GM21786 (cell line): ENCODE measurements around the gene KRTAP19-4.
"Not testable (repeated sequence)": the region's sequence is repeated elsewhere in the genome, so short reads cannot be mapped to it uniquely, and the experiment has no call there.

Source experiments
- ATAC-seq: cut with Tn5 transposase; IDR thresholded peaks from one replicate; pipeline ENCODE4 v1.9.1; 2021; ENCODE audit not compliant: unreplicated experiment

KRTAP19-4 gene

GRCh38 chr21:30497065-30497464 lies at the start of gene KRTAP19-4:
KRTAP19-4 (minus strand) TSS chr21:30497165; CDS start chr21:30497110, 55 bp downstream.
- no peak for ATAC-seq

GRCh38 chr21:30541764-30542163 lies 44.8 kb upstream of the KRTAP19-4 start, which contains the start of gene KRTAP19-6:
KRTAP19-6 (minus strand) TSS chr21:30541864; CDS start chr21:30541833, 31 bp downstream.
- ATAC-seq, result no peak

- no peak for ATAC-seq
Measured at GRCh38 chr21:30518876-30519275, 21.9 kb upstream of the KRTAP19-4 start.

DNA sequence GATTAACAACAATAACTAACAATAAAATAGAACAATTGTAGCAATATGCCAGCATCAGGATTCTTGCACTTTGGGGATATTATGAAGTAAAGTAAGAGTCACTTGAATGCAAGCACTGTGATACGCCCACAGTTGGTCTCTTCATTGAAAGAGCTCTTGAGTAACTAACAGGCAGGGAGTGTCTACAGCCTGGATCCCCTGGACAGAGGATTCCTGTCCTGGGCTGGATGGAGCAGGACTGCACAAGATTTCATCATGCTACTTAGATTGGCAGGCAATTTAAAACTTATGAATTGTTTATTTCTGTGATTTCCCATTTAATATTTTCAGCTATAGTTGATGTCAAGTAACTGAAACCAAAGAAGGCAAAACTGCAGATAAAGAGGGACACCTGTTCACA lies 18.7 kb upstream of the KRTAP19-4 start:
- ATAC-seq, result no peak

DNA sequence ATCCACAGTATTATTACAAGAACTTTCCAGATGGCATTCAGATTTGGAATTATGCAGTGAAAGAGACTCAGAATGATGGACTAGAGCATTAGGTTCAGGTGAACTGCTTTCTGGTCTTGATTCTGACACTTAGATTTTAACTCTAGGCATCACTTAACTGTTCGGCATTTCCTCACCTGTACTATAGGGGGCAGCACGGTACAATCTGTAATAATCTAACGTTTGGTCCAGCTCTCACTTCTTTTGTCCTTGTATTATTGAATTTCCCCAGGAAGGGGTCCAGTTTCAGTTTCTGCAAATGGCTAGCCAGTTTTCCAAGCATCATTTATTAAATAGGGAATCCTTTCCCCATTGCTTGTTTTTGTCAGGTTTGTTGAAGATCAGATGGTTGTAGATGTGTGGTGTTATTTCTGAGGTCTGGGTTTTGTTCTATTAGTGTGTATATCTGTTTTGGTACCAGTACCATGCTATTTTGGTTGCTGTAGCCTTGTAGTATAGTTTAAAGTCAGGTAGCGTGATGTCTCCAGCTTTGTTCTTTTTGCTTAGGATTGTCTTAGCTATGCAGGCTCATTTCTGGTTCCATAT lies 8.7 kb upstream of the KRTAP19-4 start:
- ATAC-seq, result not testable (repeated sequence)

DNA sequence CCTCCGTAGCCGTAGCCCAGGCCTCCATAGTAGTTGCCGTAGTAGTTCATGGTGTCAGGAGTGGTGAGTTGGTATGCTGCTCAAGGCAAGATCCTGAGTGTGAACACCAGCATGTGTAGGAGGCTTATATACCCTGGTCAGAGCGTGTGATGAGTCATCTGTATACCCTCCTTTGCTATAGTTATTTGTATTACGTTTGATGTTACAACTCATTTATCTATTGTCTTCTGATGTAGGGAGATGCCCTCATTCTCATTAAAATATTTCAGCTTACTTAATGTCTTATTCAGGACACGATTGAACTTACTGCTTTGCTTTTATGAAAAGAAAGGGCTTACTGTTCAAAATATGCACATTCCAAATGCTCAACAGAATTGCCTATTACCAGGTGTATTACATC lies 5.1 kb upstream of the KRTAP19-4 start, which contains the start of gene KRTAP19-5:
Gene KRTAP19-5, minus strand, starts transcription at position 101 of the 400 bp plus-strand sequence. Its CDS starts 51 bp downstream, at position 50.
- no peak for ATAC-seq

GRCh38 chr21:30491963-30492428 lies 5.0 kb downstream of the KRTAP19-4 start, which contains the start of gene KRTAP19-3:
KRTAP19-3 (minus strand) TSS chr21:30492013; CDS start chr21:30491957, 56 bp downstream.
- no peak for ATAC-seq

DNA sequence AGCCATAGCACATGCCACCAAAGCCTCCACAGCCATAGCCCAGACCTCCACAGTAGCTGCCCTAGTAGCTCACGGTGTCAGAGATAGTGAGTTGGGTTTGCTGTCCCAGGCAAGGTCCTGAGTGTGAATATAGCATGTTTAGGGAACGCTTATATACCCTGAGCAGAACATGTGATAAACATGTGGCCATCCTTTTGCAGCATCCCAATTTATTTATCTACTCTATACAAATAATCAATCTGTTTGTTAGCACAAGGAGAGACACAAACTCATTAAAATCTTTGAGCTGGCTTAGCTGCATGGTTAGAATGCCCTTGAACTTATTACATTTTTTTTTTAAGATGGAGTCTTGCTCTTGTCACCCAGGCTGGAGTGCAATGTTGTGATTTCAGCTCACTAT lies 9.6 kb downstream of the KRTAP19-4 start, which contains the start of gene KRTAP19-2:
Gene KRTAP19-2, minus strand, starts transcription at position 101 of the 400 bp plus-strand sequence. Its CDS starts 88 bp downstream, at position 13.
- no peak for ATAC-seq

DNA sequence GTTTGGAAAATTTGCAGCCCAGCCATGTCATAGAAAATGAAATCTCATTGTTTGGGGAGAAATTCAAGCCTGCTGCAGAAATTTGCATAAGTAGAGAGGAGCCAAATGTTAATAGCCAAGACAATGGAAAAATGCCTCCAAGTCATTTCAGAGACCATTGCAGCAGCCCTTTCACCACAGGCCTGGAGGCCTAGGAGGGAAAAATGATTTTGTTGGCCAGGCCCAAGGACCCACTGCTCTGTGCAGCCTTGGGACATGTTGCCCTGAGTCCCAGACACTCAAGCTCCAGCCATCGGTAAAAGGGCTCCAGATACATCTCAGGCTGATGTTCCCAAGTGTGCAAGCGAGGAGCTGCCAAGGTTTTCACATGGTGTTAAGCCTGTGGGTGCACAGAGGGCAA lies 10.8 kb downstream of the KRTAP19-4 start:
- ATAC-seq, result no peak

DNA sequence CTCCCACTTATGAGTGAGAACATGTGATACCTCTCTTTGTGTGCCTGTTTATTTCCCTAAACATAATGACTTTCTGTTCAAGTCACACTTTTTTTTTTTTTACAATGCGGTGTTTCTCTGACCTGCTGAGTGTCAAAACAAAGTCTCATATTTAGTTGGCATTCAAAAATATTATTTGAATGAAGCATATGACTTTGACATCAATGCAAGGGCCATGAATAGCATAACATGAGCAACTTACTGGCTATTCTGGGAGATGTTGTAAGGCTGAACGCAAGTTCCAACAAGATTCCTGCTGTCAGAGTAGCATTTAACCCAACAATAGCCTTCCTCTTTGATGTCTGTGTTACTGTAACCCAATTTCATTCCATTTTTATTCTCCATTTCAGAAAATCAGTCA lies 14.8 kb downstream of the KRTAP19-4 start:
- no peak for ATAC-seq

- ATAC-seq, result no peak
Measured at GRCh38 chr21:30480145-30480544, 16.8 kb downstream of the KRTAP19-4 start, which contains the start of gene KRTAP19-1. KRTAP19-1 (minus strand) TSS chr21:30480367; CDS start chr21:30480317, 50 bp downstream.

DNA sequence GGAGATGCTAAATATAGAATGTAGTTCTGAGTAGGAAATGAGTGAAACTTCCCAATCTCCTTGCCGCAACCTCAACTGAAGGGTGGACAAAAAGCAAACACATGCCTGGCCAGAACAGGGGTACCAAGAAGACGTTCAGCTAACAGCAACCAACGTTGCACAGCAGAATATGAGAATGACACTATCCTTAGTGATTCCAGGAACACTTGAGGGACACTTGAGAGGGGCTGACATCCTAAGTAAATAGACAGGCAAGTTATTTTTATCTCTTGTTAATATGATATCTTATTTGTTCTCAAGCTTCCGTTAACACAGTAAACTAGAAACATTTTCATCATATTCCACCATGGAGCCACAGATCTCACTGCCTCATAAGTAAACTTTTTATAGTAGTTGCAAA lies 17.7 kb downstream of the KRTAP19-4 start:
- ATAC-seq, result no peak

- no peak for ATAC-seq
Measured at GRCh38 chr21:30478004-30478403, 19.0 kb downstream of the KRTAP19-4 start.

DNA sequence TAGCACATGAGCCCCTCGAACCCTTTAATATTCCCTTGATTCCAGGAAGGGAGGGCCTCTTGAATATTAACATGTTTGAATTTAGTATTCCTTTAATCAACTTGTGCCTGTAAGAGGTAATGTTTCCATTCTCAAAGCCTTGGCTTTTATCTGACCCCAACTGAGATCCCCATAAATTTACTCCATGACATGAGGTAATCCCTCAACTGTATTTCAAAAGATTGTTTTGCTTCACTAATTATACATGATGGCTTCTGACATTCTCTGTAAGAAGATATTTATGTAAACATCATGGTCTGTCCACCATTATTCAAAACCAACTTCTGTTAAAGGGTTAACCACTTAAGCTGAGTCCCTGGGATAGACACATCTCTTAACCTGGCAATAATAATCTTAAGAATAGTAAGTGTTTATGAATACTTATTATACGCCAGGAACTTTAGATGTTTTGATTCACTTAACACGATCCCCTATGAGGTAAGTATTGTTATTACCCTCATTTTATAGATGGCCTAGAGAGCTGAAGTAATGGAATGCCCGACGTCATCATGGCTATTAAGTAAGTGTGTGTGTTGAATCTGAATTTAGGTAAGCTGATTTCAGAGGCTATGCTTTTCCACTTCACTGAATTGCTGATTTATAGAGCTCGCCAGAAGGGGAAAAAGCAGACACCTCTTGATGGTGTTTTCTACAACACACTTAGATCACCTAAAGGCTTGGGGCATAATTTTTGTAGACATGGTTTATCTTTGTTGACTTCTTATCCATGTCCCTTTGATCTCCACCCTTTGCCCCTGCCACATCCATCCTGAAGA lies 27.9 kb downstream of the KRTAP19-4 start:
- no peak for ATAC-seq

DNA sequence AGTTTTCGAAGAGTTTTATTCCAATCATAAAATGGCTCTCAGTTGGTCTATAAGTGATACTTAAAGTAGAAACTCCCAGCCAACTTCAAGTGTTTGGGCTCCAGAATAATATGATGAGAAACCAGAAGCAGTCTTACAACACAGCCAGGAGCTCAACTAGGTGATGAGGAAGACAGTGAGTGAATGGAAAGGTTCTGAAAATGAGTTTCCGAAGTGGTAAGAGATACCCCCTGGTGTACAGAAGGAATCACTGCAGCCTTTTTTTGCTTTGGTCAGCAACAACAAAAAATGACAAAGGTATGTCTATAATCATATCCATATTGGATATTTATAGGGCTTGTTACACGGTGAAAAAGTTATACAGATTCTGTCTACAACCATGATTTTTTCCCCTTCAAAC lies 33.3 kb downstream of the KRTAP19-4 start:
- no peak for ATAC-seq

- ATAC-seq, result no peak
Measured at GRCh38 chr21:30448514-30448913, 48.5 kb downstream of the KRTAP19-4 start.

GRCh38 chr21:30447056-30447455 lies 49.9 kb downstream of the KRTAP19-4 start:
- ATAC-seq, result no peak
